HCT116 (cell line): Measurements from ENCODE around the gene MAP3K4. TPM values are rescaled to one million over a fixed set of nuclear protein-coding genes. Genes with fewer than 3 reads are reported as not detected.

Experiments used
- ATAC-seq: fragments of 200-7000 bp; cut with Tn5 transposase; 2 replicates; pipeline ENCODE4 v1.9.1; 2020; ENCODE audit warnings: mild to moderate bottlenecking, moderate library complexity
- BruUV-seq: library from RNA; stranded (reverse); fragments of 400-500 nt; replicated peaks from 2 replicates; lab custom pipeline; 2021; lab: Mats Ljungman, UMichigan
- CTCF ChIA-PET: fragments of 300-600 bp; sonication (Branson Sonifier 250); formaldehyde crosslinking; loops from one replicate; lab custom pipeline; 2021; ENCODE audit warnings: antibody characterized with exemption; lab: Charles Lee
- POLR2A ChIA-PET: fragments of 300-600, 350-600 bp; sonication (Branson Sonifier 250); formaldehyde crosslinking; loops from one replicate; lab custom pipeline; 2021; ENCODE audit warnings: antibody characterized with exemption; lab: Charles Lee
- RAD21 ChIA-PET, 2 experiments: fragments of 300-600 bp; sonication (Branson Sonifier 250); formaldehyde crosslinking; loops; one replicate each; lab custom pipeline; 2023; ENCODE audit warnings: low total read pairs in 2 of 2; ENCODE audit not compliant: uncharacterized antibody in 2 of 2, unreplicated experiment in 2 of 2, low non-redundant PET in 1 of 2; lab: Charles Lee
- DNase-seq: peaks from one replicate; pipeline ENCODE4 v3.0.0-alpha.2; 2010; ENCODE audit warnings: low read depth, low spot score
- H2AFZ ChIP-seq: fragments of 200-600 bp; shearing (Covaris generic), sonication (generic); 2 replicates; pipeline ENCODE4 v1.6.1; 2017; ENCODE audit warnings: low read depth, mixed run types, mixed read lengths, antibody characterized with exemption, low read length; ENCODE audit not compliant: poor library complexity, severe bottlenecking
- H3K27ac ChIP-seq: 2 replicates; pipeline ENCODE4 v1.5.1; 2012; ENCODE audit warnings: low read depth, low read length
- H3K27me3 ChIP-seq: fragments of 200-600 bp; sonication (generic); 2 replicates; pipeline ENCODE4 v1.6.1; 2016; ENCODE audit warnings: mixed run types, low read length, mixed read lengths; ENCODE audit not compliant: insufficient read depth
- H3K36me3 ChIP-seq, 2 experiments: fragments of 200-500 bp in 1 of 2; fragments of 200-600 bp in 1 of 2; sonication (Bioruptor generic) in 1 of 2; sonication (generic) in 1 of 2; 2 replicates each; pipeline versions ENCODE4 v1.5.1 to v1.6.1; 2014 to 2016; ENCODE audit warnings: low read length in 2 of 2, inconsistent platforms in 1 of 2, mixed read lengths in 1 of 2, mixed run types in 1 of 2; ENCODE audit not compliant: insufficient read depth in 2 of 2, control insufficient read depth in 1 of 2
- H3K4me1 ChIP-seq, 2 experiments: fragments of 200-600 bp in 1 of 2; sonication (generic) in 1 of 2; 2 replicates each; pipeline versions ENCODE4 v1.5.1 to v1.6.1; 2012 to 2017; ENCODE audit warnings: low read length in 2 of 2, inconsistent platforms in 1 of 2, mild to moderate bottlenecking in 1 of 2, mixed read lengths in 1 of 2, mixed run types in 1 of 2, moderate library complexity in 1 of 2; ENCODE audit not compliant: insufficient read depth in 2 of 2, control insufficient read depth in 1 of 2
- H3K4me2 ChIP-seq: fragments of 200-600 bp; sonication (generic); 2 replicates; pipeline ENCODE4 v1.6.1; 2017; ENCODE audit warnings: mixed run types, low read length, mixed read lengths
- H3K4me3 ChIP-seq, 2 experiments: fragments of 200-600 bp in 1 of 2; sonication (generic) in 1 of 2; replicated peaks in 1 of 2; 2 replicates each; pipeline ENCODE4 v1.5.1; 2011 to 2016; ENCODE audit warnings: low read length in 2 of 2, control low read depth in 1 of 2, low read depth in 1 of 2, mild to moderate bottlenecking in 1 of 2, mixed read lengths in 1 of 2, mixed run types in 1 of 2
- H3K79me2 ChIP-seq: fragments of 200-600 bp; sonication (generic); 2 replicates; pipeline ENCODE4 v1.6.1; 2017; ENCODE audit warnings: mild to moderate bottlenecking, mixed run types, low read length, moderate library complexity, mixed read lengths; ENCODE audit not compliant: insufficient read depth
- H3K9ac ChIP-seq: fragments of 200-600 bp; sonication (generic); 2 replicates; pipeline ENCODE4 v1.6.1; 2016; ENCODE audit warnings: low read length, mixed read lengths
- H3K9me2 ChIP-seq: fragments of 200-600 bp; sonication (generic), shearing (Covaris generic); 2 replicates; pipeline ENCODE4 v1.6.1; 2017; ENCODE audit warnings: mixed run types, mild to moderate bottlenecking, moderate library complexity; ENCODE audit not compliant: insufficient read depth
- H3K9me3 ChIP-seq, 2 experiments: fragments of 200-500 bp in 1 of 2; fragments of 200-600 bp in 1 of 2; sonication (Bioruptor generic) in 1 of 2; sonication (generic) in 1 of 2; 2 replicates each; pipeline ENCODE4 v1.6.1; 2014 to 2017; ENCODE audit warnings: low read length in 2 of 2, mixed read lengths in 2 of 2, inconsistent platforms in 1 of 2, low read depth in 1 of 2, mild to moderate bottlenecking in 1 of 2, mixed run types in 1 of 2, moderate library complexity in 1 of 2; ENCODE audit not compliant: control insufficient read depth in 1 of 2, insufficient read depth in 1 of 2
- H4K20me1 ChIP-seq: fragments of 200-600 bp; sonication (generic), shearing (Covaris generic); 2 replicates; pipeline ENCODE4 v1.6.1; 2017; ENCODE audit warnings: mixed run types, mild to moderate bottlenecking, moderate library complexity; ENCODE audit not compliant: insufficient read depth
- CBX3 ChIP-seq: IDR thresholded peaks from 2 replicates; pipeline ENCODE4 v1.6.1; 2012; ENCODE audit warnings: low read depth
- CEBPB ChIP-seq: IDR thresholded peaks from 2 replicates; pipeline ENCODE4 v1.6.1; 2012; ENCODE audit warnings: low read depth
- EGR1 ChIP-seq: IDR thresholded peaks from 2 replicates; pipeline ENCODE4 v1.6.1; 2012; ENCODE audit warnings: low read depth
- ELF1 ChIP-seq: IDR thresholded peaks from 2 replicates; pipeline ENCODE4 v1.6.1; 2012; ENCODE audit warnings: low read depth, borderline replicate concordance
- EZH2 ChIP-seq: fragments of 200-600 bp; sonication (generic); IDR thresholded peaks from 2 replicates; pipeline ENCODE4 v1.6.1; 2017; ENCODE audit warnings: antibody characterized with exemption, mixed run types
- JUND ChIP-seq: IDR thresholded peaks from 2 replicates; pipeline ENCODE4 v1.6.1; 2012
- POLR2A ChIP-seq: IDR thresholded peaks from 2 replicates; pipeline ENCODE4 v1.7.0; 2011; ENCODE audit warnings: borderline replicate concordance; ENCODE audit not compliant: insufficient read depth, insufficient read length; ENCODE audit errors: extremely low read depth
- POLR2AphosphoS5 ChIP-seq: IDR thresholded peaks from 2 replicates; pipeline ENCODE4 v1.6.1; 2011; ENCODE audit warnings: mild to moderate bottlenecking, low read depth, low read length, moderate library complexity
- SIN3A ChIP-seq: IDR thresholded peaks from 2 replicates; pipeline ENCODE4 v1.6.1; 2012; ENCODE audit warnings: low read depth
- SRF ChIP-seq: IDR thresholded peaks from 2 replicates; pipeline ENCODE4 v1.6.1; 2012; ENCODE audit warnings: low read depth
- TCF7L2 ChIP-seq: IDR thresholded peaks from 2 replicates; pipeline ENCODE4 v1.7.0; 2011; ENCODE audit warnings: borderline replicate concordance, inconsistent platforms; ENCODE audit not compliant: insufficient read depth, insufficient read length; ENCODE audit errors: extremely low read depth
- YY1 ChIP-seq: IDR thresholded peaks from 2 replicates; pipeline ENCODE4 v1.6.1; 2011; ENCODE audit warnings: low read length, low read depth, moderate library complexity, mild to moderate bottlenecking; ENCODE audit not compliant: insufficient replicate concordance; ENCODE audit errors: extremely low read depth
- ZFX ChIP-seq: fragments of 450-650 bp; IDR thresholded peaks from 2 replicates; pipeline ENCODE4 v1.6.1; 2017
- intact Hi-C: fragments of 100-400 bp; cut with micrococcal nuclease; formaldehyde crosslinking; loops from 2 replicates; pipeline ENCODE4 v1.10.0; 2022
- total RNA-seq: library from RNA; stranded (reverse); gene quantifications from one replicate; pipeline ENCODE4 v1.2.1, GENCODE V29; 2021; ENCODE audit not compliant: unreplicated experiment
- TF ChIP-seq, protein P1 (sequence below): IDR thresholded peaks from 2 replicates; pipeline ENCODE4 v1.6.1; 2012
- TF ChIP-seq, protein P2 (sequence below): IDR thresholded peaks from 2 replicates; pipeline ENCODE4 v1.6.1; 2012
- TF ChIP-seq, protein P3 (sequence below): IDR thresholded peaks from 2 replicates; pipeline ENCODE4 v1.6.1; 2011; ENCODE audit warnings: mild to moderate bottlenecking, low read length, moderate library complexity; ENCODE audit not compliant: insufficient replicate concordance; ENCODE audit errors: extremely low read depth
- TF ChIP-seq, protein P4 (sequence below), 3 experiments: fragments of 200-600 bp in 1 of 3; sonication (generic) in 1 of 3; IDR thresholded peaks in 2 of 3; conservative IDR thresholded peaks in 1 of 3; 2 replicates each; pipeline ENCODE4 v1.5.1; 2012 to 2017; ENCODE audit warnings: low read depth in 2 of 3, low read length in 2 of 3, antibody characterized with exemption in 1 of 3, borderline replicate concordance in 1 of 3, control low read depth in 1 of 3, mild to moderate bottlenecking in 1 of 3, mixed read lengths in 1 of 3, mixed run types in 1 of 3, moderate library complexity in 1 of 3; ENCODE audit not compliant: insufficient read depth in 1 of 3

The MAP3K4 gene
- total RNA-seq, 1 experiment from 2014 or later = 46.5 TPM

DNA sequence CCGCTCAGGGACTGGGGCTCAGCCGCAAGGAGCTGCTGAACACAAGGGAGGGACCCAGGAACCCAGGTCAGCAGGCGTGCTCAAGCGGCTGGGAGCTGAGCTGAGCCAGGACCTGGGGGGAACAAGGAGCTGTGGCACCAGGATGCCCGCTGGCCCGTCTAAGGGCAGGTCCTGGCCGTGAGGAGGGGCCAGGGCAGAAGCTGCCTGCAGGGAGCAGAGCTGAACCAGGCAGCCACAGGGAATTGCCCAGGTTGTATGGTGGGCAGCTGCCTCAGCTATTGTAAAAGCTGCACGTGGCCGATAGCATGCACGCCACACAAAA, 148.9 kb downstream of the MAP3K4 start:
- Histone ChIP-seq H3K27ac (no peak overlapping the region), H3K9me2 (no peaks in the 10 kb centered on the region), H3K4me2 (no peak overlapping the region), H2AFZ (no peak overlapping the region), H3K79me2 (no peaks in the 10 kb centered on the region), H3K9ac (no peak overlapping the region), H3K36me3 (no peaks in the 10 kb centered on the region; a peak in 1 of 4 replicates), H3K27me3 (no peaks in the 10 kb centered on the region), H3K9me3 (no peaks in the 10 kb centered on the region), H3K4me3 (no peak overlapping the region), H3K4me1 (no peaks in the 10 kb centered on the region), H4K20me1 (no peaks in the 10 kb centered on the region)
- POLR2A ChIA-PET = no interaction called here
- CTCF ChIA-PET = no interaction called here
- no TSS peak for BruUV-seq
- TF ChIP-seq EZH2 (no peak), YY1 (no peak), CBX3 (no peak), ZFX (no peak), JUND (no peak), SRF (no peak), EGR1 (no peak), ELF1 (no peak), POLR2AphosphoS5 (no peak), SIN3A (no peak), CEBPB (no peak), POLR2A (no peak), TCF7L2 (no peak)
- TF ChIP-seq, protein P1, sequence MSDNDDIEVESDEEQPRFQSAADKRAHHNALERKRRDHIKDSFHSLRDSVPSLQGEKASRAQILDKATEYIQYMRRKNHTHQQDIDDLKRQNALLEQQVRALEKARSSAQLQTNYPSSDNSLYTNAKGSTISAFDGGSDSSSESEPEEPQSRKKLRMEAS = no peak
- TF ChIP-seq, protein P2, sequence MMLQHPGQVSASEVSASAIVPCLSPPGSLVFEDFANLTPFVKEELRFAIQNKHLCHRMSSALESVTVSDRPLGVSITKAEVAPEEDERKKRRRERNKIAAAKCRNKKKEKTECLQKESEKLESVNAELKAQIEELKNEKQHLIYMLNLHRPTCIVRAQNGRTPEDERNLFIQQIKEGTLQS = no peak
- TF ChIP-seq, protein P3, sequence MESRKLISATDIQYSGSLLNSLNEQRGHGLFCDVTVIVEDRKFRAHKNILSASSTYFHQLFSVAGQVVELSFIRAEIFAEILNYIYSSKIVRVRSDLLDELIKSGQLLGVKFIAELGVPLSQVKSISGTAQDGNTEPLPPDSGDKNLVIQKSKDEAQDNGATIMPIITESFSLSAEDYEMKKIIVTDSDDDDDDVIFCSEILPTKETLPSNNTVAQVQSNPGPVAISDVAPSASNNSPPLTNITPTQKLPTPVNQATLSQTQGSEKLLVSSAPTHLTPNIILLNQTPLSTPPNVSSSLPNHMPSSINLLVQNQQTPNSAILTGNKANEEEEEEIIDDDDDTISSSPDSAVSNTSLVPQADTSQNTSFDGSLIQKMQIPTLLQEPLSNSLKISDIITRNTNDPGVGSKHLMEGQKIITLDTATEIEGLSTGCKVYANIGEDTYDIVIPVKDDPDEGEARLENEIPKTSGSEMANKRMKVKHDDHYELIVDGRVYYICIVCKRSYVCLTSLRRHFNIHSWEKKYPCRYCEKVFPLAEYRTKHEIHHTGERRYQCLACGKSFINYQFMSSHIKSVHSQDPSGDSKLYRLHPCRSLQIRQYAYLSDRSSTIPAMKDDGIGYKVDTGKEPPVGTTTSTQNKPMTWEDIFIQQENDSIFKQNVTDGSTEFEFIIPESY = no peak
- TF ChIP-seq, protein P4, sequence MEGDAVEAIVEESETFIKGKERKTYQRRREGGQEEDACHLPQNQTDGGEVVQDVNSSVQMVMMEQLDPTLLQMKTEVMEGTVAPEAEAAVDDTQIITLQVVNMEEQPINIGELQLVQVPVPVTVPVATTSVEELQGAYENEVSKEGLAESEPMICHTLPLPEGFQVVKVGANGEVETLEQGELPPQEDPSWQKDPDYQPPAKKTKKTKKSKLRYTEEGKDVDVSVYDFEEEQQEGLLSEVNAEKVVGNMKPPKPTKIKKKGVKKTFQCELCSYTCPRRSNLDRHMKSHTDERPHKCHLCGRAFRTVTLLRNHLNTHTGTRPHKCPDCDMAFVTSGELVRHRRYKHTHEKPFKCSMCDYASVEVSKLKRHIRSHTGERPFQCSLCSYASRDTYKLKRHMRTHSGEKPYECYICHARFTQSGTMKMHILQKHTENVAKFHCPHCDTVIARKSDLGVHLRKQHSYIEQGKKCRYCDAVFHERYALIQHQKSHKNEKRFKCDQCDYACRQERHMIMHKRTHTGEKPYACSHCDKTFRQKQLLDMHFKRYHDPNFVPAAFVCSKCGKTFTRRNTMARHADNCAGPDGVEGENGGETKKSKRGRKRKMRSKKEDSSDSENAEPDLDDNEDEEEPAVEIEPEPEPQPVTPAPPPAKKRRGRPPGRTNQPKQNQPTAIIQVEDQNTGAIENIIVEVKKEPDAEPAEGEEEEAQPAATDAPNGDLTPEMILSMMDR (IDR thresholded peaks at IDR 0.05 in 2 of 3, conservative IDR thresholded peaks at IDR 0.05 in 1 of 3; ENCODE audit: borderline replicate concordance in 1 of 3, insufficient read depth in 1 of 3, low read depth in 2 of 3, low read length in 2 of 3) = no peak
- ATAC-seq = no peak
- intact Hi-C loops = no loop called here
- no peak for DNase-seq
- RAD21 ChIA-PET = no interaction called here
